Ishikawa (cell line): ENCODE measurements around the gene PRKCE.

Experiments used
- CEBPB ChIP-seq: IDR thresholded peaks from 2 replicates; pipeline ENCODE4 v1.6.1; 2012
- CREB1 ChIP-seq: IDR thresholded peaks from 2 replicates; pipeline ENCODE4 v1.6.1; 2012; ENCODE audit warnings: low read depth
- EGR1 ChIP-seq: IDR thresholded peaks from 2 replicates; pipeline ENCODE4 v1.6.1; 2012
- EP300 ChIP-seq: IDR thresholded peaks from 2 replicates; pipeline ENCODE4 v1.6.1; 2012; ENCODE audit warnings: borderline replicate concordance
- FOXM1 ChIP-seq: IDR thresholded peaks from 2 replicates; pipeline ENCODE4 v1.6.1; 2012; ENCODE audit warnings: low read depth, borderline replicate concordance
- MAX ChIP-seq: IDR thresholded peaks from 2 replicates; pipeline ENCODE4 v1.6.1; 2012
- NFIC ChIP-seq: IDR thresholded peaks from 2 replicates; pipeline ENCODE4 v1.6.1; 2012
- RAD21 ChIP-seq: IDR thresholded peaks from 2 replicates; pipeline ENCODE4 v1.6.1; 2012; ENCODE audit warnings: low read depth
- TAF1 ChIP-seq: IDR thresholded peaks from 2 replicates; pipeline ENCODE4 v1.6.1; 2012; ENCODE audit warnings: low read depth, mild to moderate bottlenecking
- TCF12 ChIP-seq: IDR thresholded peaks from 2 replicates; pipeline ENCODE4 v1.6.1; 2012; ENCODE audit warnings: low read depth
- TEAD4 ChIP-seq: IDR thresholded peaks from 2 replicates; pipeline ENCODE4 v1.6.1; 2012
- USF1 ChIP-seq: IDR thresholded peaks from 2 replicates; pipeline ENCODE4 v1.6.1; 2012
- YY1 ChIP-seq: IDR thresholded peaks from 2 replicates; pipeline ENCODE4 v1.6.1; 2012; ENCODE audit warnings: low read depth
- ZBTB7A ChIP-seq: IDR thresholded peaks from 2 replicates; pipeline ENCODE4 v1.6.1; 2012; ENCODE audit warnings: low read depth
- TF ChIP-seq, protein P1 (sequence below): IDR thresholded peaks from 2 replicates; pipeline ENCODE4 v1.6.1; 2012; ENCODE audit warnings: low read depth, mild to moderate bottlenecking

PRKCE gene

DNA sequence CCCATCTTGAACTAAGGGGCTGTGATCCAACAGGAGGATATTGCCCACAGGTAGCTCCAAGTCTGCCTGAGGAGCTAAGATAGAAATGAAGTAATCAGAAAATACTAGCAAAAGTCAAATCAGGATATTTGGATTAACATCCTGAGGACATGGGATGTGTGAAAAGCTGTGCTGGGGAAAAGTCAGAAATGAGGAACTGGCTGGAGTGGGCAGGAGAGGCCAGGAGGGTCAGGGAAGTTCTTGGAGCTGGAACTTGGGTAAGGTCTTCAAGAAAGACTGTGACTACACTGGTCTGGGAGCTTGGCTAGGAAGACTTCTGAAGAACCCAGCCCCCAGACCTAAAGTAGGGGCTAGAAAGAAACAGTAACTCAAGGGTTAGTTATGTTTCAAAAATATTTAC lies 250.9 kb downstream of the PRKCE start:
- TF ChIP-seq EP300, result no peak
- no peak for TF ChIP-seq USF1
- no peak for TF ChIP-seq CEBPB
- TF ChIP-seq, protein P1, sequence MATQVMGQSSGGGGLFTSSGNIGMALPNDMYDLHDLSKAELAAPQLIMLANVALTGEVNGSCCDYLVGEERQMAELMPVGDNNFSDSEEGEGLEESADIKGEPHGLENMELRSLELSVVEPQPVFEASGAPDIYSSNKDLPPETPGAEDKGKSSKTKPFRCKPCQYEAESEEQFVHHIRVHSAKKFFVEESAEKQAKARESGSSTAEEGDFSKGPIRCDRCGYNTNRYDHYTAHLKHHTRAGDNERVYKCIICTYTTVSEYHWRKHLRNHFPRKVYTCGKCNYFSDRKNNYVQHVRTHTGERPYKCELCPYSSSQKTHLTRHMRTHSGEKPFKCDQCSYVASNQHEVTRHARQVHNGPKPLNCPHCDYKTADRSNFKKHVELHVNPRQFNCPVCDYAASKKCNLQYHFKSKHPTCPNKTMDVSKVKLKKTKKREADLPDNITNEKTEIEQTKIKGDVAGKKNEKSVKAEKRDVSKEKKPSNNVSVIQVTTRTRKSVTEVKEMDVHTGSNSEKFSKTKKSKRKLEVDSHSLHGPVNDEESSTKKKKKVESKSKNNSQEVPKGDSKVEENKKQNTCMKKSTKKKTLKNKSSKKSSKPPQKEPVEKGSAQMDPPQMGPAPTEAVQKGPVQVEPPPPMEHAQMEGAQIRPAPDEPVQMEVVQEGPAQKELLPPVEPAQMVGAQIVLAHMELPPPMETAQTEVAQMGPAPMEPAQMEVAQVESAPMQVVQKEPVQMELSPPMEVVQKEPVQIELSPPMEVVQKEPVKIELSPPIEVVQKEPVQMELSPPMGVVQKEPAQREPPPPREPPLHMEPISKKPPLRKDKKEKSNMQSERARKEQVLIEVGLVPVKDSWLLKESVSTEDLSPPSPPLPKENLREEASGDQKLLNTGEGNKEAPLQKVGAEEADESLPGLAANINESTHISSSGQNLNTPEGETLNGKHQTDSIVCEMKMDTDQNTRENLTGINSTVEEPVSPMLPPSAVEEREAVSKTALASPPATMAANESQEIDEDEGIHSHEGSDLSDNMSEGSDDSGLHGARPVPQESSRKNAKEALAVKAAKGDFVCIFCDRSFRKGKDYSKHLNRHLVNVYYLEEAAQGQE, result no peak
- TF ChIP-seq FOXM1, result no peak
- no peak for TF ChIP-seq ZBTB7A
- no peak for TF ChIP-seq TEAD4
- no peak for TF ChIP-seq TAF1
- no peak for TF ChIP-seq EGR1
- no peak for TF ChIP-seq MAX
- no peak for TF ChIP-seq TCF12
- no peak for TF ChIP-seq NFIC
- no peak for TF ChIP-seq YY1
- TF ChIP-seq CREB1, result no peak
- TF ChIP-seq RAD21, result no peak

- TF ChIP-seq ZBTB7A (no peak), MAX (no peak), CREB1 (no peak), TAF1 (no peak), TCF12 (no peak), FOXM1 (no peak), YY1 (no peak), CEBPB (no peak), RAD21 (no peak), USF1 (no peak), TEAD4 (no peak), NFIC (no peak), EGR1 (no peak), EP300 (no peak)
- TF ChIP-seq, protein P1, result no peak
Observed at GRCh38 chr2:45902781-45903375, 251.4 kb downstream of the PRKCE start.

DNA sequence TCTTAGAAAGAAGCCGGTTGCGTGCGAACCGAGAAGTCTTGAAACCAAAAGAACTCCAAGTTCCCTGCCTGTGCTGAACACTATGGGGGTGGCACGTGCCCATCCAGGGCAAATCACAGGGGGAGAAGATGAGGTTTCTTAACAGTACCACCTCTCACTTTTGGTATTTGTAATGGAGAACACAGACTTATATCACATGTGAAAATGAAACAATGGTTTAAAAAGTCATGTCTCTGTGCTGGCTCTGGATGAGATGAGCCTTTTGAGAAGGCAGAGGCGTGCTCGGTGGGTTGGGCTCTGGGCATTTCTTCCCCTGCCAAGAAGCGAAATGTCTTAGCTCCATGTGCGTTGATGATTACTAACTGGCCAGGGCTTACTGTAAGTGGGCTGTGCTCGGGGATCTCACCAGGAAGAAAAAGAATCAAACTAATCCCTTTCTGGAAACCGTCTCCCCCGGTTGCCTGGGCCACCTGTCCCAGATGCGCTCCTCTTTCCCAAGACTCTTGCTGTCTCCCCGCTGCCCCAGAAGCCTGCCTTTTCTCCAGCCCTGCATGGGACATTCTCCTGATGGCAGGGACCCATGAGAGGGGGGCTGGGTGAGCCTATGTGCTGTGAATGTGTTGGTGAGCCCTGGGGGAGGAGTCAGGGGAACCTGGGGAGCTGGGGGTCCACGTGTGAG lies 252.9 kb downstream of the PRKCE start:
- TF ChIP-seq FOXM1 (no peak), TCF12 (no peak), CREB1 (no peak)

GRCh38 chr2:45904946-45905631 lies 253.6 kb downstream of the PRKCE start:
- no peak for TF ChIP-seq TAF1

DNA sequence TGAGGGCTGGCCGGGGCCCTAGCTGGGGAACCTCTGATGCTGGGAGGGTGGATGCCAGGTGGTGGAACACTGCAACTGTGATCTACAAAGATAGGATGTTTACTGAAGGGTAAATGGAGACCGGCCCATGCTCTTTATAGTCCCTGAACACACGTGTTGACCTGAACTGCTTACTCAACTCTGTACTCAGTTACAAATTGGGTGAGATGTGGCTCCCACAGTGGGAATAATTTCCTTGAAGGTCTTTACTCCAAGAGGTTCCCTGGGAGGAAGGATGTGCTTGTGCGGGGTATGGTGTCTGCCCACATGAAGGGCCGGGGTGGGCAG lies 254.1 kb downstream of the PRKCE start:
- TF ChIP-seq FOXM1, result no peak
- no peak for TF ChIP-seq EP300
- TF ChIP-seq NFIC, result no peak
- TF ChIP-seq ZBTB7A, result no peak
- TF ChIP-seq, protein P1, result no peak
- no peak for TF ChIP-seq EGR1
- TF ChIP-seq CREB1, result no peak
- no peak for TF ChIP-seq CEBPB
- TF ChIP-seq USF1, result no peak
- no peak for TF ChIP-seq TAF1
- no peak for TF ChIP-seq YY1
- no peak for TF ChIP-seq TEAD4
- no peak for TF ChIP-seq TCF12
- TF ChIP-seq RAD21, result no peak
- no peak for TF ChIP-seq MAX
